ENCODE results near the gene CCDC85A.

DNA sequence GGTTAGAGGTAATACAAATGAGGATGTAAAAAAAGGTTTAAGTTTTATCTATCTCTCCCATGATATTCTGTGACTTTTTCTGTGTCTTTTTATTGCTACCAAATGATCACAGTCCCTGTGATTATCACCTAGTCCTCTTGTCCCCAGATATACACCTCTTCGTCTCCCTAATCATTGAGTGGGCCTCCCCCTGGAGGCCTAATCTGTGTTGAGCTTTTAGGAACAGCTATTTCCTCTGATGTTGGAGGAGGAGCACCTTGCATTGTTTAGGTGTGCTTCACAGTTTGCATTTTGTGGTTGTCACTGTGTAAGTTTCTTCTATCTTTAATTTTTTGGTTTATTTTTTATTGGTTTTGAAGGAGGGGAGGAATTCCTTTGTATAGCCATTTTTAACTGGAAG is 33.3 kb downstream of the CCDC85A start:
- TF ChIP-seq EZH2 (IDR thresholded peaks at IDR 0.05) (no peak), POLR2AphosphoS5 (IDR thresholded peaks at IDR 0.05; ENCODE audit: borderline replicate concordance, low read depth, low read length) (no peak)
